Muscle layer of duodenum (tissue), 2 donors: ENCODE measurements around the gene KIAA0825.

Experiments
- H3K27ac ChIP-seq: one replicate; pipeline ENCODE4 v1.7.0; 2013; ENCODE audit warnings: mild to moderate bottlenecking, low read length
- H3K27me3 ChIP-seq: one replicate; pipeline ENCODE4 v1.7.0; 2013; ENCODE audit warnings: low read depth, mild to moderate bottlenecking, control low read depth, low read length
- H3K36me3 ChIP-seq, 2 donors: one replicate each; pipeline ENCODE4 v1.7.0; 2013; ENCODE audit warnings: low read length in 2 of 2, control low read depth in 1 of 2, mild to moderate bottlenecking in 1 of 2; ENCODE audit not compliant: insufficient read depth in 2 of 2, control insufficient read depth in 1 of 2
- H3K4me1 ChIP-seq, 2 donors: one replicate each; pipeline ENCODE4 v1.7.0; 2013; ENCODE audit warnings: low read length in 2 of 2, mild to moderate bottlenecking in 2 of 2, control low read depth in 1 of 2, moderate library complexity in 1 of 2; ENCODE audit not compliant: insufficient read depth in 2 of 2, control insufficient read depth in 1 of 2
- H3K4me3 ChIP-seq, 2 donors: one replicate each; pipeline ENCODE4 v1.7.0; 2013; ENCODE audit warnings: low read length in 2 of 2, low read depth in 1 of 2, mild to moderate bottlenecking in 1 of 2
- H3K9me3 ChIP-seq, 2 donors: one replicate each; pipeline ENCODE4 v1.7.0; 2013; ENCODE audit warnings: low read length in 2 of 2, control low read depth in 1 of 2, mild to moderate bottlenecking in 1 of 2; ENCODE audit not compliant: control insufficient read depth in 1 of 2
- donor health status: healthy.

The KIAA0825 gene, protein sequence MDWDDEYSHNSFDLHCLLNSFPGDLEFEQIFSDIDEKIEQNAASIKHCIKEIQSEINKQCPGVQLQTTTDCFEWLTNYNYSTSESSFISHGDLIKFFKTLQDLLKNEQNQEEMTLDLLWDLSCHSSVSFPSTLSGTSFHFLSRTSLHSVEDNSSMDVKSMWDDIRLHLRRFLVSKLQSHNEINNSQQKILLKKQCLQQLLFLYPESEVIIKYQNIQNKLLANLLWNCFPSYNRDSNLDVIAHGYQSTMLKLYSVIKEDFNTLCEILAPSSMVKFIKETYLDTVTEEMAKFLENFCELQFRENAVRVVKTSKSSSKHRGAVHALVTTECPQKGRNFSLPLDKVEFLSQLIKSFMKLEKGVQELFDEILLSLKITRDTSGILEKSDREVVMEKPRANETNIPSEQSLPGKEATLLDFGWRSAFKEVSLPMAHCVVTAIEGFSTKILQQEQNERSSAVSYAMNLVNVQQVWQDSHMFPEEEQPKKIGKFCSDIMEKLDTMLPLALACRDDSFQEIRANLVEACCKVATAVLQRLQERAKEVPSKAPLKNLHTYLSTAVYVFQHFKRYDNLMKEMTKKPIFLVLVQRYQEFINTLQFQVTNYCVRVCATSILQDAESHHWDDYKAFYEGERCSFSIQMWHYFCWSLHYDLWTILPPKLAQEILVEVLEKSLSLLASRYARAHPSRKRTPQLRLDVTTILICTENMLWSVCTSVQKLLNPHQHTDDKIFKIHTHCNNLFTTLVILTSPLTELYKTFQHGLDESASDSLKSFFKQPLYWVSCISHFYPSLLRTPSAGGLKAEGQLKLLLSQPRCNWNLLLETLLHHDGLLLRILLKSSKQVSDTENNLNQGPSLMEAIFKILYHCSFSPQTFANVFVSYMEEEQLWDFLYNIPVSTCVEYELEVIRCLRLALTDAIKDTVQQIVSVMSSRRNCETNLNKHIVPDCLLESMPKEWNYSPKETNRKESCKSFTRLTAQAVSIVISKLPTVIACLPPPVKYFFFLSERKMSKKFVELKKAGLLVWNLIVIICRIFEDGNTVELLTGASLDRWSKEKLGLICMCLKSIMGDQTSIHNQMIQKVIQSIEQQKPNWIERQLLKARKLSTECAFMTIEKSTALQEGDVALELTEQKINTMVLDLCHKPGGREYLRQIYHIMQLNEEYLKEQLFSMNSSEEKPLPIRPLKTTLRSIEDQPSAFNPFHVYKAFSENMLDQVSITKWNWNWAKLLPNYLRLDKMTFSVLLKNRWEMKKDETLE (N-terminal part only)

DNA sequence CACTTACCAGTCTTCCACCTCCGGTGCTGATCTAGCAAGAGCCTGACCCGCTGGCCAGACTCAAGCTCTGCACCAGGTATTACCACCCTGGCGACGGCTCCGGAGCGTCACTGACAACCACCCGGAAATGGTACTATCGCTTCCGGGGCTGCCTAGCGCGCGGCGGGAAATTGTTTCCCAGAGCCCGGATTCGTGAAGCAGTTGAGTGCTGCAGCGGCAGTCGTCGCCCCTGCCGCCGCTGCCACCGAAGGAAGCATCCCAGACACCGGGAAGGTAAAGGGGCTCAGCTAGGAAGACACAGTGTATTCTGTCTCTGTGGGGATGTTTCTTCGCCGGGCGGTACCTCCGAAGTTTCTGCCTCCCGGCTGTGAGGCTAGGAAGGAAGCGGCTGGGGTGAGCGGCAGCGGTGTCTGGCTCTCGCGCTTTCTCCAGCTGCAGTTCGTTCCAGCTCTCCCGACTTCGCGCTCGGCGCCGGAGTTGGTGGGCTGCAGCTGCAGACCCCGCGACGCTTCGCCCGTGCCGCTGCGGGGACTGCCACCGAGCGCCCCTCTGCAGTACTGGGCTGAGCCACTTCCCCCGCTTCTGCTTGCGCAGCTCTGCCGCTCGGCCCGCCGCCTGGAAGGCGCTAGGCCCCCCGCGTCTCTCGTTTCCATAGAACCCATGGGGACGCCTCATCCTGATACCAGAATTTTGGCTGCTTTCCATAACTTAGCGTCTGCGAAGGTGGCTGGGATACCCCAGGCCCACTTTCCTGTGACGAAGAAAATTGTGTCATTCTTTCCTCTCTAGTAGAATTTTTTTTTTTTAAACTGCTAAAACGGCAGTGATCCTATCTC, at the start of gene KIAA0825, which contains the start of gene SLF1:
Gene KIAA0825 (minus strand): TSS at position 112 of the 836 bp plus-strand sequence. CDS start 81,478 bp downstream, outside the sequence.
Gene SLF1 (plus strand): TSS at position 177 of the 836 bp plus-strand sequence. CDS start 10,142 bp downstream, outside the sequence.
- Histone ChIP-seq H3K27ac (peak within 1 kb of the TSS; percentile 68), H3K9me3 (no peaks in the 10 kb centered on the region), H3K4me3 (peak within 1 kb of the TSS; percentile 83 to 100)

DNA sequence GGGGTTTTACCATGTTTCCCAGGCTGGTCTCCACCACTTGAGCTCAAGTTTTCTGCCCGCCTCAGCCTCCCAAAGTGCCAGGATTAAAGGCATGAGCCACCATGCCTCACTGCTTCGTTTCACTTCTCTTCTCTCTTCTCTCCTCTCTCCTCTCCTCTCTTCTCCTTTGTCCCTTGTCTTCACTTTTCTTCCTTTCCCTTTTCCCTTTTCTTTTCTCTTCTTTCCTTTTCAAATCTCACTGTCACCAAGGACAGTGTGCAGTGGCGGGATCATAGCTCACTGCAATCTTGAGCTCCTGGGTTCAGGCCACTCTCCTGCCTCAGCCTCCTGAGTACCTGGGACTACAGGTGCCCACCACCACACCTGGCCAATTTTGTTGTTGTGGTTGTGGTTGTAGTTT, 49.5 kb upstream of the KIAA0825 start:
- Histone ChIP-seq H3K9me3 (no peaks in the 10 kb centered on the region), H3K36me3 (peaks cover 0 to 8% of the 10 kb centered on the region in 2 donors), H3K4me3 (no peak overlapping the region), H3K27me3 (no peaks in the 10 kb centered on the region), H3K4me1 (no peaks in the 10 kb centered on the region), H3K27ac (no peak overlapping the region)

More for the DNA sequence above, at the start of gene KIAA0825, which contains the start of gene SLF1:
- Histone ChIP-seq H3K36me3 (no peaks in the 10 kb centered on the region), H3K27me3 (no peaks in the 10 kb centered on the region), H3K4me1 (peaks cover 6 to 19% of the 10 kb centered on the region in 2 donors)

DNA sequence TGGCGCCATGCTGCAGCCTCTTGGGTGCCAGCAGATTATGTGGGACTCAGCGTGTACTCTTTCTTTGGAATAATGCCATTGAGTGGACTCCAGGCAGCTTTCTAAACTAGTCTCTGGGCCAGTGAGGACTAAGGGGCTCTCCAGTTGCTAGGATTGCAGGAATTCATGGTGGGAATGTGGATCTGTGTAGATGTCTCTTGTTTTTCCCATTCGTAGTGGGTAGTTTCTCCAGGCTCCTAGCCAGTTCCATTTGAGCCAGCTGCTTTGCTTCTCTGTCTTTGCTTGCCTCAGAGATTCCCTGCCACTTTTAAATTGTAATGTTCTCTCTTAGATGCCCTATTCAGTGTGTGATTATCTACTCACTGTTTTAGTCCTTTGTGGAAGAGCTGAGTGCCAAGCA, 42.7 kb upstream of the KIAA0825 start:
- H3K9me3 ChIP-seq, result peaks cover 10 to 12% of the 10 kb centered on the region in 2 donors
- no peaks in the 10 kb centered on the region for H3K4me1 ChIP-seq
- H3K27me3 ChIP-seq, result no peaks in the 10 kb centered on the region
- peaks cover 0 to 25% of the 10 kb centered on the region in 2 donors for H3K36me3 ChIP-seq
- H3K27ac ChIP-seq, result no peak overlapping the region
- no peak overlapping the region for H3K4me3 ChIP-seq

DNA sequence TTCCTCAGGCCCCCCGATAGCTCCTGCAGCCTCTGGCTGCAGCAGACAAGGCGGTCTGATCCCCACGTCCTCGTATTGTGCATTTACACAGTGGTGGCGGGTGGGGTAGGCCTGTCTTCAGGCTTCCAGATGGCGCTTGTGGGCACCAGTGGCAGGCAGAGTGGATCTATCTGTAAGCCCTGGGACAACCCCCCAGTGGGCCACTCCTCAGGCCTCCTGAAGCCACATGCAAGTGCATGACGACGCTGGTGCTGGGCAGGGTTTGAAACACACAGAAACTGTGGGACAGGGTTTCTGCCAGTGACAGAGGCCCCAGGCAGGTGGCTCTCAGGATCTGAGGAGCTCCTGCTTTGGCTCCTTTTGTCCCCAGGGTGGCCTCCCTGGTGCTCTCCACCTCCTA, 42.1 kb upstream of the KIAA0825 start:
- no peak overlapping the region for H3K4me3 ChIP-seq
- H3K9me3 ChIP-seq, result peaks cover 10 to 12% of the 10 kb centered on the region in 2 donors
- no peaks in the 10 kb centered on the region for H3K27me3 ChIP-seq
- H3K27ac ChIP-seq, result no peak overlapping the region
- peaks cover 0 to 25% of the 10 kb centered on the region in 2 donors for H3K36me3 ChIP-seq
- no peaks in the 10 kb centered on the region for H3K4me1 ChIP-seq

DNA sequence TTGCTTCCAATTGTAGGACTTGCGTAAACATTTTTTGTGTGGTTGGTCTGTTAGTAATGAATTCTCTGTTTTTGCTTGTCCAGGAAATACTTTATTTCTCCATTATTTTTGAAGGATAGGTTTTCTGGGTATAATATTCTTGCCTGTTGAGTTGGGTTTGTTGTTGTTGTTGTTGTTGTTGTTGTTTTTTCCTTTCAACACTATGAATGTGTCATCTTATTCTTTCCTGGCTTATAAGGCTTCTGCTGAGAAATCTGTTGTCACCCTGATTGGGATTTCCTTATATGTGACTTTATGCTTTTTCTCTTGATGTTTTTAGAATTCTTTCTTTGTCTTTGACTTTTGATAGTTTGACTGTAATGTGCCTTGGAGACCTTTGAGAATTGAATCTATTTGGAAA, 39.9 kb upstream of the KIAA0825 start:
- H3K4me3 ChIP-seq, result no peak overlapping the region
- H3K4me1 ChIP-seq, result no peaks in the 10 kb centered on the region
- H3K27ac ChIP-seq, result no peak overlapping the region
- no peaks in the 10 kb centered on the region for H3K27me3 ChIP-seq
- peaks cover 12 to 15% of the 10 kb centered on the region in 2 donors for H3K9me3 ChIP-seq
- H3K36me3 ChIP-seq, result peaks cover 0 to 26% of the 10 kb centered on the region in 2 donors

DNA sequence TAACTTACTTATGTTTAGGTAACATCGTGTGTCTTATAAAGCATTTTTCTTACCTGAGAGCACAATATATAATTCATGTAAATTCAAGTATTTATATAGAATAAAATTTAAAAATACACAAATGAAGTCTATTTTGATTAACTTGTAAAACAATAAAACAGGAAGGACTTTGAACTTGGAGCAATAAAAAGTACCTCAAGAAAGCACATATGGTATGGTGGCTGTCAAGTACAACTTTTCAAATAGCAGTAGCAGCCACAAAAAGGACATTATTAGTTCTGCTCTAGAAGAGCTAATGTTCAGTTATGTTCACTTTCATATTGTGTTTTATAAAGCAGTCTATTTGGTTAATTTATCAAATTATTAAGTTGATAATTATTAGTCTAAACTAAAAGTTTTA, 31.5 kb upstream of the KIAA0825 start:
- no peak overlapping the region for H3K4me3 ChIP-seq
- H3K4me1 ChIP-seq, result no peaks in the 10 kb centered on the region
- no peak overlapping the region for H3K27ac ChIP-seq
- peaks cover 0 to under 1% of the 10 kb centered on the region in 2 donors for H3K9me3 ChIP-seq
- H3K27me3 ChIP-seq, result no peaks in the 10 kb centered on the region
- H3K36me3 ChIP-seq, result peaks cover 0 to 4% of the 10 kb centered on the region in 2 donors

DNA sequence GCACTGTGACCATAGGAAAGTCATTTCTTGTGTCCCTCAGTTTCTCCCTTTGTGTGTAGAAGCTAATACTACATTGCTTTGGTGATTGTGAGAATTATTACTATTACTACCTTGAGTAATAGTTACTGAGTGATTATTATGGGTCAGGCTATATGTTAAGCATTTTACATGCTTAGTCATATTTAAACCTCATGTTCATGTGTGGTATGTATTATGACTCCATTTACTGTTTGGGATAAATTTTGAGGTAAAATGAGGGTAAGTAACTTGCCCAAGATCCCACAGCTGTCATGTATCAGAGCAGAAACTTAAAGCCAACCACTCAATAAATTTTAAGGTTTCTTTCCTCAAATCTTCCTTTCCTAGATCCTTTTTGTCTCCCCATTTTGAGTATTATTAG, 28.4 kb upstream of the KIAA0825 start:
- H3K36me3 ChIP-seq, result peaks cover 3 to 4% of the 10 kb centered on the region in 2 donors
- H3K27ac ChIP-seq, result no peak overlapping the region
- no peaks in the 10 kb centered on the region for H3K27me3 ChIP-seq
- H3K4me1 ChIP-seq, result no peaks in the 10 kb centered on the region
- H3K9me3 ChIP-seq, result no peaks in the 10 kb centered on the region
- no peak overlapping the region for H3K4me3 ChIP-seq

DNA sequence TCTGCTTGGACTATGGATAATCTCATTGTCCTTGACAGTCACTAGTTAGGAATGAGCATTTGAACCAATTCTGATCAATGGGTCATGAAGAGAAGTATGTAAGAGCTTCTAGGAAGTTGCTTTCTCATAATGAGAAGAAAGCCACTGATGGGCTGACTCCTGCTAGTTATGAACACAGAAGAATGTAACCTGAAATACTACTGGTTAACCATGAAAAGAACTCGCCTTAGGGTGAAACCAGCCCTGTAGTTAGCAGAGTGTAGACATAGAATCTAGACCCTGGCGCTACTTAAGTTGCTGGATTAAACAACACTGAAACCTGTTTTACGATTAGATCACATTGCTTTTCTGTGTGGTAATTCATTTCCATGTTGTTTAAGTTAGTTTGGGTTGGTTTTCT, 26.6 kb upstream of the KIAA0825 start:
- Histone ChIP-seq H3K27ac (no peak overlapping the region), H3K4me1 (no peaks in the 10 kb centered on the region), H3K27me3 (no peaks in the 10 kb centered on the region), H3K4me3 (no peak overlapping the region), H3K9me3 (no peaks in the 10 kb centered on the region), H3K36me3 (peaks cover 3 to 7% of the 10 kb centered on the region in 2 donors)

DNA sequence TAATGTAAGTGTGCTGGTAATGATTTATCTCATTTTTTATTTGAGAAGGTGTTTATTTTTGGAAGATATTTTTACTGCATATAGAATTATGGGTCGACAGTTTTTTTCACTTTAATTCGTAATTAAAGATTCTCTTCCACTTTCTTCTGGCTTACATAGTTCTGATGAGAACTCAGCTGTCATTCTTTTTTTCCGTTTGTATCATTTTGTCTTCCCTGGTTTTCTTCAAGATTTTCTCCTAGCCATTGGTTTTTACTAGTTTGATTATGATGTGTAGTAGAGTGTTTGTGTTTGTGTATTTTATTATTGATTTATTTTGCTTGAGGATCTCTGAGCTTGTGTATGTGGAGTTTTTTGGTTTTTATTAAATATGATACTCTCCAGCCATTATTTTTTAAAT, 21.8 kb upstream of the KIAA0825 start:
- no peak overlapping the region for H3K4me3 ChIP-seq
- H3K4me1 ChIP-seq, result no peaks in the 10 kb centered on the region
- H3K27ac ChIP-seq, result no peak overlapping the region
- H3K9me3 ChIP-seq, result peaks cover 0 to 11% of the 10 kb centered on the region in 2 donors
- no peaks in the 10 kb centered on the region for H3K27me3 ChIP-seq
- H3K36me3 ChIP-seq, result peaks cover 3 to 23% of the 10 kb centered on the region in 2 donors

DNA sequence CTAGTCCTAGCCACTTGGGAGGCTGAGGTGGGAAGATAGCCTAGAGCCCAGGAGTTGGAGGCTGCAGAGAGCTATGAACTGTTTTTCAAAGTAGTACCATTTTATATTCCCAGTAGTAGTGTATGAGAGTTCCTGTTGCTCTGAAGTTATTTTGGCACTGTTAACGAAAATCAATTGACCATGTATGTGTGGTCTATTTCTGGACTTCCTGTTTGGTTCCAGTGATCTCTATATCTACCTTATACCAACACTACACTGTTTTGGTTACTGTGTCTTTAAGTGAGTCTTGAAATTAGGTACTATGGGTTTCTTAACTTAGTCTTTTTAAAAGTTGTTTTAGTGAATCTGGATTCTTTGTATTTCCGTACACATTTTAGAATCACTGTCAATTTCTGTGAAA, 13.6 kb upstream of the KIAA0825 start:
- H3K4me1 ChIP-seq, result no peaks in the 10 kb centered on the region
- H3K36me3 ChIP-seq, result peaks cover 13 to 29% of the 10 kb centered on the region in 2 donors
- H3K27ac ChIP-seq, result no peak overlapping the region
- peaks cover 0 to 6% of the 10 kb centered on the region in 2 donors for H3K9me3 ChIP-seq
- no peak overlapping the region for H3K4me3 ChIP-seq
- H3K27me3 ChIP-seq, result no peaks in the 10 kb centered on the region
